NB4 (cell line): ENCODE measurements around the gene SLC47A2.
A peak's percentile ranks its signal among the peaks of the same experiment; 100 is the strongest.

Experiments used
- POLR2A ChIP-seq: IDR thresholded peaks from 2 replicates; pipeline ENCODE4 v1.6.1; 2011; ENCODE audit warnings: mild to moderate bottlenecking; ENCODE audit not compliant: insufficient read length; ENCODE audit errors: extremely low read depth
- TF ChIP-seq, protein P1 (sequence below): IDR thresholded peaks from one replicate; pipeline ENCODE4 v1.5.1; 2012; ENCODE audit warnings: low read depth, low read length

DNA sequence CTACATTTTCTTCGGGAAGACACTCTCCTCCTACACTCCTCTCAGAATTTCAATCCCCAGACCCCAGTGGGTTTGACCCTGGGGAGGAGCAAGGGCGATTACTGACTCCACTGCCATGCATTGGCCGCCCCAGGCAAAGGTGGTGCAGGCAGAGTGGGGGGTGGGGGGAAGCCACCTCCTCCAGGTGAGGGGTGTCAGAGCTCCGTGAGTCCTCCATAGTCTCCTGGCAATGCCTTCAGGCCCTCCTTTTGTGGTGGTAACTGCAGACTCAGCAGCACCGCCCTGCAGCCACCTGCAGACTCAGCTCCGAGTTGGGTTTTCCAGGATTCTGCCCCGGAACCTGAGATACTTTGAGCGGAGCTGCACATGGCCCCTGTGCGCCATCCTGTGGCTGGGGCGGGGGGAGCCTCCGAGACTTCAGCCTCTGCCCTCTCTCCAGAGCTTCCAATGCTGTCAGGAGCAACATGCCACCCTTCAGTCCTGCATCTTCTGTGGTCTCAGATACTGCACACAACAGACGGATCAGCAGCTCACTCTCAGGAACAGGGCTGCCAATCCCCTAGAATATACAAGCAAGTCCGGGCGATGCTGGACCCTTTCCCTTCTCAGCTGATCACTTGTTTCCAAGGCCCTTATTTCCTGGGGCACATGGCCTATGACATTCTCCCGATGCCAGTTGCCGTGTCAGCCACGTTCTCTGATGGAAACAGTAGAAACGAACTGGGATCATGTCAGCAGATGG is 2.4 kb upstream of the SLC47A2 start:
- TF ChIP-seq, protein P1, sequence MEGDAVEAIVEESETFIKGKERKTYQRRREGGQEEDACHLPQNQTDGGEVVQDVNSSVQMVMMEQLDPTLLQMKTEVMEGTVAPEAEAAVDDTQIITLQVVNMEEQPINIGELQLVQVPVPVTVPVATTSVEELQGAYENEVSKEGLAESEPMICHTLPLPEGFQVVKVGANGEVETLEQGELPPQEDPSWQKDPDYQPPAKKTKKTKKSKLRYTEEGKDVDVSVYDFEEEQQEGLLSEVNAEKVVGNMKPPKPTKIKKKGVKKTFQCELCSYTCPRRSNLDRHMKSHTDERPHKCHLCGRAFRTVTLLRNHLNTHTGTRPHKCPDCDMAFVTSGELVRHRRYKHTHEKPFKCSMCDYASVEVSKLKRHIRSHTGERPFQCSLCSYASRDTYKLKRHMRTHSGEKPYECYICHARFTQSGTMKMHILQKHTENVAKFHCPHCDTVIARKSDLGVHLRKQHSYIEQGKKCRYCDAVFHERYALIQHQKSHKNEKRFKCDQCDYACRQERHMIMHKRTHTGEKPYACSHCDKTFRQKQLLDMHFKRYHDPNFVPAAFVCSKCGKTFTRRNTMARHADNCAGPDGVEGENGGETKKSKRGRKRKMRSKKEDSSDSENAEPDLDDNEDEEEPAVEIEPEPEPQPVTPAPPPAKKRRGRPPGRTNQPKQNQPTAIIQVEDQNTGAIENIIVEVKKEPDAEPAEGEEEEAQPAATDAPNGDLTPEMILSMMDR = peak; percentile 26
- TF ChIP-seq POLR2A = no peak
